HG03460 (cell line): Measurements from ENCODE around the gene BCAM.

Source experiments
- ATAC-seq: cut with Tn5 transposase; IDR thresholded peaks from one replicate; pipeline ENCODE4 v1.9.1; 2021; ENCODE audit not compliant: unreplicated experiment

The BCAM gene

DNA sequence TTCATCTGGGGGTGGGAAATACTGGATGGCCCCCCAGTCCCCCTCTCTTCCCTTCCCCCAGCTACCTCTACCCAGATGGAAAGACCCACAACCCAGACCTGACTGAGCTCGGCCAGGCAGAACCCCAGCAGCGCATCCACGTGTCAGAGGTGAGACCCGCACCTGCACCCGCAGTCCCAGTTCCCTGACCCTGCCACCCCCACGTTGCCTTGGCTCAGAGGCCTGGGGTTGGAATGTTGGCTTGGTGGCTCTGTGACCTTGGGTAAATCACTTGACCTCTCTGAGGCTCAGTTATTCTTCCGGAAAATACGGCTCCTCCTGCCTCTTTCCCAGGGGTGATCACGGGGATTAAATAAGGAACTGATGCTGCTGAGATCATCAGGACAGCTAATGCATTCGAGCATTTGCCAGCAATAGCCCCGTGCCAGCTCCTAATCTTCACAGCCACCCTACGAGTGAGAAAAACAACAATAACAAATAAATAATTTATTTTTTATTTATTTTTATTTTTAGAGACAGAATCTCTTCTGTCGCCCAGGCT, 18.9 kb upstream of the BCAM start:
- no peak for ATAC-seq

DNA sequence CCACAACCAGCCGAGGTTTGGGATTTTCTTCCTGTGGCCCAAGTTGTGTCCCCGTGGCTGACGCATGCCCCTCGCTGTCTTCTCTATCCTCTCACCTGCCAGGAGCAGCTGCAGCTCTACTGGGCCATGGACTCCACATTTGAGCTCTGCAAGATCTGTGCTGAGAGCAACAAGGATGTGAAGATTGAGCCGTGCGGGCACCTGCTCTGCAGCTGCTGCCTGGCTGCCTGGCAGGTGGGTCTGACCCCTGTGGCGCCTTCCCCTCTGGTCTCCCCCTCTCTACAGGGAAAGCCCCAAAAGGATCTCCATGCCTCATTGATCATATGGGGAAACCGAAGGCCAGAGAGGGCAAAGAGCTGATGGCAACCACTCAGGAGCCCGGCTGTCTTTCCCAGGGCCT, 16.6 kb upstream of the BCAM start:
- no peak for ATAC-seq

DNA sequence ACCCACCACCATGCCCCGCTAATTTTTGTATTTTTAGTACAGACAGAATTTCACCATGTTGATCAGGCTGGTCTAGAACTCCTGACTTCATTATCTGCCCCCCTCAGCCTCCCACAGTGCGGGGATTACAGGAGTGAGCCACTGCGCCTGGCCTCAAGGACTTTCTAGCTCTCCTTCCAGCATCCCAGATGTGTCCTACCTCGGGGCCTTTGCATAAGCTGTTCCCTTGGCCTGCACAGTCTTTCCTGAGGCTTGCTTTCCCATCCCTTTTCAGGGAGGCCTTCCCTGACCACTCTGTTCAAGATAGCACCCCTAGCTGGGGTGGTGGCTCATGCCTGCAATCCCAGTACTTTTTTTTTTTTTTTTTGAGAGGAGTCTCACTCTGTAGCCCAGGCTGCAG, 14.3 kb upstream of the BCAM start:
- no peak for ATAC-seq

DNA sequence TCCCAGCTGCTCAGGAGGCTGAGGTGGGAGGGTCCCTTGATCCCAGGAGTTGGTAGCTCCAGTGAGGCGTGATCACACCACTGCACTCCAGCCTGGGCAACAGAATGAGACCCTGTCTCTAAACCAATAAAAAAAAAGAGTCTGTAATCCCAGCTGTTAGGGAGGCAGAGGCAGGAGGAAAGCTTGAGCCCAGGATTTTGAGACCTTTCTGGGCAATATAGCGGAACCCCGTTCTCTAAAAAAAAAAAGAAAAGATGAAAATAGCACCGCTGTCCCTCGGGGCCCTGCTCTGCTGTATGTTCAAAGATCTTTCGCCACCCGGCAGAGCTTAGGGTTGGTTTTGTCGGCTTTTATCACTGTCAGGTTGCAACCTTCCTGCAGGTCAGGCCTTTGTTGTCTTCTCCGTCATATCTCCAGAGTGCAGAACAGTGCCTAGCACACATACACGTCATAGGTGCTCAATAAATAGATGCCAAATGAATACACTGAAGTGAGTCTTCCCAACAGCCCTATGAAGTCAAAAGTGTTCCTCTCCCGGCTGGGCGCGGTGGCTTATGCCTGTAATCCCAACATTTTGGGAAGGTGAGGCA, 13.4 kb upstream of the BCAM start:
- ATAC-seq = no peak

DNA sequence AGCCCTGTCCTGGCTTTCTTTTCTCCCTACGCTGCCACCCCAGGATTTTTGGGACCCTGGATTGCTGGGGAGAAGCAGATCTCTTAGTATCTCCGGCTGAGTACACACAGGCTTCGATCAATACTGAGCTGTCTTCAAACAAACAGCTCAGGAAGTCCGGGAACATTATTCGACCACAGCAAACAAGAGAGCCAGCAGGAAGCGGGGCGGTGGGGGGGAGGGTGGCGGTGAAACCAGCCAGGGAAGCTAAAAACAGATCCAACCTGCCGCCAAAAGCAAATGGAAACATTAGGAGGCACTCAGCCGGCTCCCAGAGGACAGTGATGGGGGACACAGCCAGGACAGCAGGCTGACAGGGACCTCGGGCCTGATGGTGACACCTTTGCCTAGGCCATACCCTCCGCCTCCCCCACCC, 12.2 kb upstream of the BCAM start:
- ATAC-seq = no peak

DNA sequence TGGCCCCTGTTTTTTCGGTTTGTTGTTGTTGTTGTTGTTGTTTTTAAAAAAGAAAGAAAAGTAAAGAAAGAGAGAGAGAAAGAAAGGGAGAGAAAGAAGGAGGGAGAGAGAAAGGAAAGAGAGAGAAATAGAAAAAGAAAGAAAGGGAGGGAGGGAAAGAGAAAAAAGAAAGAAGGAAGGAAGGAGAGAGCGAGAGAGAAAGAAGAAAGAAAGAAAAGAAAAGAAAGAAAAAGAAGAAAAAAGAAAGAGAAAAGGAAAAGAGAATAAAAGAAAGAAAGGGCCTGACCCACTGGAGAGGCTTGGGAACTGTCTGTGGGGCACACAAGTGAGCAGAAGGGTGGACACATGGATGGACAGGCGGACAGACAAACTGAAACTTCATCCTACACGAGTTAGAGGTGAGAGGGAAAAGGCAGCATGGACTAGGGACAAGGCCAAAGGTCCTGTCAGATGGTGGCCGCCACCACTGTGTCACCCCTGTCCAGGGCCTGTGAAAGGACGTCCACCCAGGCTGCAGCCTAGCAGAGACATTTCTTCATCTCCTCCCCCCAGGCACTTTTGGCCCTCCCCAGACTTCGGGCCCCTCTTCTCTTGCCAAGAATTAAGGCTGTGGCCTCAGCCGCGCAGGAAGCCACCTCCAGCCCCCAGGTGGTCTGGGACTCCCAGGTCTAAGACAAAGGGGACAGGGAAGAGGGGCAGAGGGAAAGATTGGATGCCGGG, 9.1 kb upstream of the BCAM start:
- no peak for ATAC-seq

DNA sequence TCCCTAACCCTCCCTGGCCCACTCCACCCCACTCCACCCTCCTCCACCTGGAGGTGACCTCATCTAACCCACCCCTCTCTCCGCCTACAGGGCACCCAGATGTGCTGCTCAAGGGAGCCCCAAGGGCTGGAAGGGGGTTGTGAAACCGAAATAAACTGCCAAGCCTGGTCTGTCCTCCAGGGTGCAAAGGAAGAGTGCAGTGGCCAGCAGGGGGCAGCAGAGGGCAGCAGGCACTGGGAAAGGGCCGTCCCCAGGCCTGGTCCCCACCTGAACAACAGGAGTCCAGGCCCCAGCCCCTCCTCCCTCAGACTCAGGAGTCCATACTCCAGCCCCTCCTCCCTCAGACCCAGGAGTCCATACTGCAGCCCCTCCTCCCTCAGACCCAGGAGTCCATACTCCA, 8.4 kb upstream of the BCAM start:
- no peak for ATAC-seq

DNA sequence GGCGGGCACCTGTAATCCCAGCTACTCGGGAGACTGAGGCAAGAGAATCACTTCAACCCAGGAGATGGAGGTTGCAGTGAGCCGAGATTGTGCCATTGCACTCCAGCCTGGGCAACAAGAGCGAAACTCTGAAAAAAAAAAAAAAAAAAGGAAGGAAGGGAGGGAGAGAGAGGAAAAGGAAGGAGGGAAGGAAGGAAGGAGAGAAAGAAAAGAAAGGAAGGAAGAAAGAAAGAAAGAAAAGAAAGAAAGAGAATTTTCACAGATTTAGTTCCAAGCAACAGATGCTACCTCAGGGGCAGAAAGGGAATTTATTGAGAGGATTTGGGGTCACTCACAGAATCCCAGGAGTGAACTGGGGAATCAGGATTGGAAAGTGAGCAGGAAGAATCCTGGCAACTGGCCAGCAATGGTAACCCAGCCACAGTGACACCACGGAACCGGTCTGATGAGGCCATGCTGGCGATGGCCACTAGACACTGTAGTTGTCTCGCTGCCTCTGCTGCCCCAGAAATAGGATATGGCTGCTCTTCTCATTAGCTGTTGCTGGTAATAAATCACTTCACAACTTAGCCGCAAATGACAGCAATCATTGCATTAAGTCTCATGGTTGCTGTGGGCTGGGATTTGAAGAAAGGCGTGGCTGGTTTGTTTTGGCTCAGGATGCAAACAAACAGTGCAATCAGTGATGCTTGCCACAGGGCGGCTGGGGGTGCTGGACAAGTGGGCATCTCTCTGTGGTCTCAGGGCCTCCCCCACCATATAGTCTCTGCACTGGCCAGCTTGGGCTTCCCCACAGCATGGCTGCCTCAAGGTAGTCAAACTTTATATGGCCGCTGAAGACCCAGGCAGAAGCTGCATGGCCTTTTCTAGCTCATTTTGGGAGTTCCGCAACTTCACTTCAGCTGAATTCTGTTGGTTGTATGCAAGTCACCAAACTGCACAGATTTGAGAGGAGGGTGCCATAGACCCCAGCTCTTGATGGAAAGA, 5.2 kb upstream of the BCAM start:
- no peak for ATAC-seq

DNA sequence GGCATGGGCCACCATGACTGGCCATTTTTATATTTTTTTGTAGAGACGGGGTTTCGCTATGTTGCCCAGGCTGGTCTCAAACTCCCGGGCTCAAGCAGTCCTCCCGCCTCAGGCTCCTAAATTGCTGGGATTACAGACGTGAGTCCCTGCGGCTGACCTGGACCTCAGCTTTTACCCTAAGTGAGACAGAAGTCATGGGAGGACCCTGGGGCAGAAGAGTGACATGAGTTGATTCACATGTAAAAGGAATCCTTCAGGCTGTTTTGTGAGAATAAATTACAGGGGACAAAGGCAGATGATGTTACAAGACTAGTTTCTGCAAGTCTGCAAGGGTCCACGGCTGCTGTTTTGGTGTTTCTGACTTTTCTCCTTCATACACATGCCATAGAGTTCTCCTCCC, 2.6 kb upstream of the BCAM start:
- no peak for ATAC-seq

DNA sequence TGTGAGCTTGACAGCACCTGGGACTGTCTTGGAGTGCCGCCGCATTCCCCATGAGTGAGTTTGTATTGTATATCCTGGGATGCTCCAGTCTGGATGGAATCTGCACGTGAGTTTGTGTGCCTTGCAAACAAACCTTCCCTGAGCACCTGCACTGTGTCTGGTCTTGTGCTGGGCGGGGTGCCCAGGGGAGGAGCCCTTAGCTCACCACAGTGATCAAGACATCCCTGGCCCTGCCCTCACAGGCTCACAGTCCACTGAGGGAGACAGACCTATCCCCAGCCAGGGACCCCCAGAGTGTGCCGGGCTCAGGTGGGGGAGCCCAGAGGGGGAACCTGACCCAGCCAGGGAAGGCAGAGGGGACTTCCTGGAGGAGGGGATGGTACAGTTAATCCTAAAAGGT, 1.7 kb upstream of the BCAM start:
- no peak for ATAC-seq

DNA sequence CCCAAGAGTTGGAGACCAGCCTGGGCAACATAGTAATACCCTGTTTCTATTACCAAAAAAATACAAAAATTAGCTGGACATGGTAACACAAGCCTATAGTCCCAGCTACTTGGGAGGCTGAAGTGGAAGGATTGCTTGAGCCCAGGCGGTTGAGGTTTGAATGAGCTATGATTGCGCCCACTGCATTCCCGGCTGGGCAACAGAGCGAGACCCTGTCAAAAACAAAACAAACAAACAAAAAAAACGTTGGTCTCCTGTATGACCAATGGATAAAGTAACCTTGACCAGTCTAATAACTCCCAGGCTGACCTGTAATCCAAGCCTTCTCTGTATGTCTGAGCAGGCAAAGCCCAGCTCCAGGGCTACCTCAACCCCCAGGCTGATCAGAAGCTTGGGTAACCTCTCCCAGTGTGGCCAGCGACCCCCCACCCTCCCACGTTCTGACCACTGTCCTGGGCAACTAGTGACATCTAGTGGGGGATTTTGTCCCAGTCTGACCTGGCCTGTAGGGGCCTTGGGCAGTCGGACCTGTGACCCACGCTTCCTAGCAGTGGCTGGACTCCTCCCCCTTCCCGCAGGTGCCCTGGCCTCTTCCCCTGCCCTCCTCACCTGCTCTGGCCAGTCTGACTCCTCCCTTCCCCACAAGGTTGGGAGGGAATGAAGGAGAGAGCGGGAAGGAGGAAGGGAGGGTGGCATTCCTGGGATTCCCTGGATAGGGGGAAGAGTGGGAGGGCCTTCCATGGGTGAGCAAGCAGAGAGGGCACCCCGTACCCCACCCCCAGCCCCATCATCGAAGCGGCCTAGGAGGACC, 1.0 kb upstream of the BCAM start:
- no peak for ATAC-seq

DNA sequence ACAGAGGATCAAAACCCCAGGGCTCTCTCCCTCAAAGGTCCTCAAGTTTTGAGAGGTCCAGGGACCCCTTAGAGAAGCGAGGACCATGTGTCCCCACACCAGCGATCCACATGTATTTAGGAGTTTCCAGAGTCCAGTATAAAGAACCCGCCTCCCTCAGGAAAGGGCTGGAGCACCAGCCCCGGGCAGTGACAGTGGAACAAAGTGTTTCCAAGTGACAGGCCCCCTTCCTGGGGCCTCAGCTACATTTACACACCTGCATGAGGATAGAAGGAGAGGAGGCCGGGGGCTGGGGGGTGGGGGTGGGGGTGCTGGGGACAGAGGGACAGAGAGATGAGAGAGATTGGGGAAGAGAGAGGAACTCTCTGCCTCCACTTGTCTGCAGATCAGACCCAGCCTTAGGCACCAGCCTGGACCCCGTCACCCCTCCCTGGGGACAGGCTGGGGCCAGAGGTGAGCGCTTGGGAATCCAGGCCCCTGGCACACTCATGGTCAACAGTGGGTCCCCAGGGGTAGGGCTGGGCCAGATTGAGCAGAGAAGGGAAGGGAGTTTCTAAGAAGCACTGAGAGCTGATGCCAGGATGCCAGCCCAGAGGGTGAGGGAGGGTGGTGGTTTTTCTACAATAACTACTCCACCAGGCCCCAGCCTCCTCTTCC, 802 bp downstream of the BCAM start:
- no peak for ATAC-seq

DNA sequence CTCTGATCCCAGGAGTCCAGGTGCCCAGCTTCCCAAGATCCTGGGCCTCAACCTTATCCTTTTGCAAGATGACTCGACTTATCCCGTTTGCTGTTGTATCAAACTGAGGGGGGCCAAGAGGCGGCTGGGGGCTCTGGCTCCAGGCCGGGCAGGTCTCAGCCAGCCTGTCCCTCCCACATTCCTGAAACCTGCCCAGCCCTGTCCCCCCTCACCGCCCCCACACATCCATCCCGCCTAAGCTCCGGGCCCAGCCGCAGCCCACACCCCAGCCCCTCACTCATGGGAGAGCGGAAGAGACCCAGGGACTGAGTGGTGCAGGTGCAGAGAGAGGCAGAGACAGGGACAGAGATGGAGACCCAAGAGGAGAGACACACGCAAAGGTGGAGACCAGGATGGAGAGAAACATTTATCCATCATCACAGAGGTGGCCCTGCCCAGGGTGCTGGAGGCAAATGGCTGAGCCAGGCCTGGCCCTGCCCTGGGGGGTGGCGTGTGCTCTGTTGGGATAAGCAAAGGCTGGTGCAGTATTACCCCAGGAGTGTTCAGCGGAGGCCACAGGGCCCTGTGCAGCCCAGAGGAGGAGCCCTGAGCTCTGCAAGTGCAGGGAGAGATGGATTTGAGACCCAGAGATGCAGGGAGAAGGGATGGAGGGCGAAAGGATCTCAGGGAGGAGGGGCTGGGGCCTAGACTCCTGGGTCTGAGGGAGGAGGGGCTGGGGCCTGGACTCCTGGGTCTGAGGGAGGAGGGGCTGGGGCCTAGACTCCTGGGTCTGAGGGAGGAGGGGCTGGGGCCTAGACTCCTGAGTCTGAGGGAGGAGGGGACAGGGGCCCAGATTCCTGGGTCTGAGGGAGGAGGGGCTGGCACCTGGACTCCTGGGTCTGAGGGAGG, 1.6 kb downstream of the BCAM start:
- ATAC-seq = no peak

DNA sequence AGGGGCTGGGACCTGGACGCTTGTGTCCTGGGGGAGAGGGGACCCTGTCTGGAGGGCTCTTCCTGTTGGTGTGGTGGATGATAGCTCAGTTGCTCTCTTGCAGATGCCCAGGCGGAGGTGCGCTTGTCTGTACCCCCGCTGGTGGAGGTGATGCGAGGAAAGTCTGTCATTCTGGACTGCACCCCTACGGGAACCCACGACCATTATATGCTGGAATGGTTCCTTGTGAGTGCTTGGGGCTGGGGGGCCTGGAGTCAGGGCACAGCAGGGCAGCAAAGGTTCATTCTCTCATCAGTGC, 2.2 kb downstream of the BCAM start:
- no peak for ATAC-seq

DNA sequence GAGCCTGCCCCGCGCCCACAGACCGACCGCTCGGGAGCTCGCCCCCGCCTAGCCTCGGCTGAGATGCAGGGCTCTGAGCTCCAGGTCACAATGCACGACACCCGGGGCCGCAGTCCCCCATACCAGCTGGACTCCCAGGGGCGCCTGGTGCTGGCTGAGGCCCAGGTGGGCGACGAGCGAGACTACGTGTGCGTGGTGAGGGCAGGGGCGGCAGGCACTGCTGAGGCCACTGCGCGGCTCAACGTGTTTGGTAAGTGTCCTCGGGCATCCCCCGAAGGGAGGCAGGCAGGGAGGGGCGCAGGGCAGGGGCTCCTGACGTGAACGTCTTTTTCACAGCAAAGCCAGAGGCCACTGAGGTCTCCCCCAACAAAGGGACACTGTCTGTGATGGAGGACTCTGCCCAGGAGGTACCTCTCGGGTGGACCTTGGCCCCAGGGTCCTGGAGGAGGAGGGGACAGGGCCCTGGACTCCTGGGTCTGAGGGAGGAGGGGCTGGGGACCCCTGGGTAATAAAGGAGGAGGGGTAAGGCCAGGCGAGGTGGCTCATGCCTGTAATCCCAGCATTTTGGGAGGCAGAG, 3.3 kb downstream of the BCAM start:
- ATAC-seq = no peak

DNA sequence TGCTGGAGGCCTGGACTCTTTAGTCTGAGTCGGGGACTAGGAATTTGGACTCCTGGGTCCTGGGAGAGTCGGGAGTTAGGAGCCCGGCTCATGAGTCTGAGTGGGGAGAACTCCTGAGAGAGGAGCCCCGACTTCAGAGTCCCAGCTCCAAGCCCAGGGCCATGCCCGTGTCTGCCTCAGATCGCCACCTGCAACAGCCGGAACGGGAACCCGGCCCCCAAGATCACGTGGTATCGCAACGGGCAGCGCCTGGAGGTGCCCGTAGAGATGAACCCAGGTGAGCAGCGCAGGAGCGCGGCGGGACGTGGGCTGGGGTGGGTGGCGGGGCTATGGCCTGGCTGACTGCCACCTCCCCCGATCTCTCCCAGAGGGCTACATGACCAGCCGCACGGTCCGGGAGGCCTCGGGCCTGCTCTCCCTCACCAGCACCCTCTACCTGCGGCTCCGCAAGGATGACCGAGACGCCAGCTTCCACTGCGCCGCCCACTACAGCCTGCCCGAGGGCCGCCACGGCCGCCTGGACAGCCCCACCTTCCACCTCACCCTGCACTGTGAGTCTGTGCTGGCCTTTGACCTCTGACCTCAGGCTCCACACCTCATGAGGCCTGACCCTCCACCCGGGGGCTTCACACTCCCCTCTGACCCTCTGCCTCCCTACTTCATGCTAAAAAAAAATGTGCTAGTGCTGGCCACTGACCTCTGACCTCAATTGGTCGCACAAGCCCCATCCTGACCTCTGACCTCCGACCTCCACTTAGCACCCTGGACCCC, 4.4 kb downstream of the BCAM start:
- no peak for ATAC-seq

DNA sequence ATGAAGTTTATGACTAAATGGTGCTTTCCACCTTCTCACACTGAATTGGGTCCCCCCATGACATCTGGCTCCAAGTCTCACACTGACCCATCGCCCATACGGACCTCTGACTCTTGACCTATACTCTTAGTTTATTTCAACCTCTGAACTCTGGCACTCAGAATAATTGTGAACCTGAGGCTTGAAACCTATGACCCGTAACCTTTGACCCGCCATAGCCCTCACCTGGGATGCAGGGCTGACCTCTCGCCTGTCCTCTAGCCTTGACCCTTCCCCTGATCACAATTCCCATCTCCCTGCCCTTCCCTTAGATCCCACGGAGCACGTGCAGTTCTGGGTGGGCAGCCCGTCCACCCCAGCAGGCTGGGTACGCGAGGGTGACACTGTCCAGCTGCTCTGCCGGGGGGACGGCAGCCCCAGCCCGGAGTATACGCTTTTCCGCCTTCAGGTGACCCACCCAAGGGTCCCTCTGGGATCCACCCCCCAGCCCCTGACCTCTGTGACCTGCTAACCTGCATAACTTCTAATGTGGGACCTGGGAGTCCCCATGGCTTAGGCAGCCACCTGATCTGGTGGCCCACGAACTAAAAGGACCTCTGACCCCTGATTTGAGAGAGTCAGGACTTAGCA, 5.1 kb downstream of the BCAM start:
- no peak for ATAC-seq

DNA sequence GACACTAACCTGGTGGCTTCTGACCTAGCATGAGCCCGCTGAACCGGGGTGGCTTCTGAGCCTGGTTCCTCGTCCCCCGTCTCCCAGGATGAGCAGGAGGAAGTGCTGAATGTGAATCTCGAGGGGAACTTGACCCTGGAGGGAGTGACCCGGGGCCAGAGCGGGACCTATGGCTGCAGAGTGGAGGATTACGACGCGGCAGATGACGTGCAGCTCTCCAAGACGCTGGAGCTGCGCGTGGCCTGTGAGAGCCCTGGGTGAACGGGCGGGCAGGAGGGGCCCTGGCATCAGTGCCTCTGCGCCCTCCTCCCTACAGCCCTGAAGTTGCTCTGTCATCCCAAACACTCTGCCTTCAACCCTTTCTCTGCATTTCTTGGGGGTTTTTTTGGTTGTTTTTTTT, 5.6 kb downstream of the BCAM start:
- ATAC-seq = no peak
